A673 (cell line): ENCODE measurements around the gene PDE8B.

Source experiments
- EZH2 ChIP-seq: fragments of 200-600 bp; sonication (generic); IDR thresholded peaks from 2 replicates; pipeline ENCODE4 v1.6.1; 2017; ENCODE audit warnings: borderline replicate concordance, low read depth, mild to moderate bottlenecking, mixed read lengths, antibody characterized with exemption, low read length; ENCODE audit not compliant: poor library complexity, severe bottlenecking
- TF ChIP-seq, protein P1 (sequence below): fragments of 300-800, 200-600 bp; sonication (generic); conservative IDR thresholded peaks from 2 replicates; pipeline ENCODE4 v1.5.1; 2017; ENCODE audit warnings: low read depth, mild to moderate bottlenecking, antibody characterized with exemption, low read length, moderate library complexity, mixed read lengths

DNA sequence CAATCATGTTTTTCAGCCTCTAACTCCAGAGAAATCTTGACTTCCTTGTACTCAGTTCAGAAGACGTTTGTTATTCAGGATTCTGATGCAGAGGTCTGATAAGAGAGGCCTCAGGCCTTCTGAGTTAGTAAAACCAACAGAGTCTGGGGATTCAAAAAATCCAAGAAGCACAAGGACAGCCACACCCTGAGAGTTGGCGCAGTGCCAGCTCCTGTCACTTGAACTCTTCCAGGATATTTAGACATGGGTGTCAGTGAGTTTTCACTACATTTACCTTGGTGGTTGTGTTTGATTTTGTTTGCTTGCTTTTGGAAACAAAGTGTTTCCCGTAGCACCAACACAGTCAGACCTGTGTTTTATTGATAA, 41.6 kb upstream of the PDE8B start:
- TF ChIP-seq, protein P1, sequence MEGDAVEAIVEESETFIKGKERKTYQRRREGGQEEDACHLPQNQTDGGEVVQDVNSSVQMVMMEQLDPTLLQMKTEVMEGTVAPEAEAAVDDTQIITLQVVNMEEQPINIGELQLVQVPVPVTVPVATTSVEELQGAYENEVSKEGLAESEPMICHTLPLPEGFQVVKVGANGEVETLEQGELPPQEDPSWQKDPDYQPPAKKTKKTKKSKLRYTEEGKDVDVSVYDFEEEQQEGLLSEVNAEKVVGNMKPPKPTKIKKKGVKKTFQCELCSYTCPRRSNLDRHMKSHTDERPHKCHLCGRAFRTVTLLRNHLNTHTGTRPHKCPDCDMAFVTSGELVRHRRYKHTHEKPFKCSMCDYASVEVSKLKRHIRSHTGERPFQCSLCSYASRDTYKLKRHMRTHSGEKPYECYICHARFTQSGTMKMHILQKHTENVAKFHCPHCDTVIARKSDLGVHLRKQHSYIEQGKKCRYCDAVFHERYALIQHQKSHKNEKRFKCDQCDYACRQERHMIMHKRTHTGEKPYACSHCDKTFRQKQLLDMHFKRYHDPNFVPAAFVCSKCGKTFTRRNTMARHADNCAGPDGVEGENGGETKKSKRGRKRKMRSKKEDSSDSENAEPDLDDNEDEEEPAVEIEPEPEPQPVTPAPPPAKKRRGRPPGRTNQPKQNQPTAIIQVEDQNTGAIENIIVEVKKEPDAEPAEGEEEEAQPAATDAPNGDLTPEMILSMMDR = no peak
- no peak for TF ChIP-seq EZH2
